ENCODE results near the gene PGGT1B.

PGGT1B gene

GRCh38 chr5:115262321-115263077 is at the start of gene PGGT1B:
TSS of gene PGGT1B (minus strand) at chr5:115262877. CDS start at chr5:115262851, 26 bp downstream.
- peak; percentile 90 for DNase-seq

DNA sequence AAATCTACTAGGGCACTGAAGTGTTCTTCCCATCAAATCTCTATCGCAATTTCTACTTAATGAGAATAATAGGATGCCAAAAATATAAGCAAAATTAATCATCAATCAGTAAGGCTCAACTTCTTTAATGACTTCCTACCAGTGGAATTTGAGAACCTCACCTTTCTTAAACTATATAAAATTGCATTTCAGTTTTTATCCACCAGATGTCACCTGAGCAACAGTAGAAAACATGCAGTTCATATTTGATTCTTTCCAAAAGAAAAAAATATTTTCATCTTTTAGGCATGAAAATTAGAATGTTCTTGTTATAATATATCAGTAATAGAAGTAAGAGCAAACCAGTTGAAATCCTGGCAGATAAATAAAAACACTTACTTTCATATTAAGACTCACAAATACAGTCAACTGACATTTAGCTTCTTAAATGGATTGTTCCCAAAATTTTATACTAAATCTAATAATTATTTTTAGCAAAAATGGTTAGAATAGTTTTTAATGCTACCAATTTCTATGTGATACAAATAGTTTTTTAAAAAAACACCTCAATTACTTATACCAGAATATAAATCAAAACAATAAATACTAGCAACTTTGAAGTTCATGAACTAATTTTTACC is 47.2 kb upstream of the PGGT1B start:
- DNase-seq, result no peak

DNA sequence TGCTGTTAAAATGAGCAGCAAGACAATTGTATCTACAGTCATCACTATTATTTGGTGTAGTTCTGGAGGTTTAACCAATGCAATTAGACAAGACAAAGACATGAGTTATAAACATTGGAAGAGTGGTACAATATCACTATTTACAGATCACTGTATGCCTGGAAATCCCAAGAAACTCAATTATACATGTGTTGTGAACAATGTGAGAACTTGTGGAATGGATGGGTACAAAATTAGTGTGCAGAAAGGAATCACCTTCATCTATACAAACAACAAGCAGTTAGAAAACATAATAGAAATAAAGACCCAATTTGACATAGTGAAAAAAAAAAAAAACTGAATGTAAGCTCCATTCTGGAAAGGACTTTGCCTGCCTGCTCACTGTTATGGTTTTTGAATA is 46.1 kb upstream of the PGGT1B start:
- DNase-seq, result no peak

- no peak for DNase-seq
These were observed 43.4 kb upstream of the PGGT1B start for GRCh38 chr5:115306011-115306536.

DNA sequence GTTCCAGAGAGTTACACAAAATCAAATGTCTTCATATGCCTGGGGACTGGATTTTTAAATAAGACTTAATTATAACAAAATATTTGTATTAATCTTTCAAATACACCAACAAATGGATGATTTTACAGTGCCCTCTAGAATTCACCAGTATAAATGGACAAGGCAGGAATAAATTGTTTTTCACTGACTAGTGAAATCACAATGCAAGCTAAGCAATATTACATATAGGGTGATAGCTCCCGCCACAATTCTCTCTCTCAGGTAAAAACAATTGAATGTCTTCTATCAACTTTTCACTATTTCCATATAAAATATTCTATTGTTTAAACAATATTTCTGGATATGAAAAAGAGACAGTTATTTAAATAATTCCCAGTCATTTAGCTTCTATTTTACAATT is 41.8 kb upstream of the PGGT1B start:
- no peak for DNase-seq

DNA sequence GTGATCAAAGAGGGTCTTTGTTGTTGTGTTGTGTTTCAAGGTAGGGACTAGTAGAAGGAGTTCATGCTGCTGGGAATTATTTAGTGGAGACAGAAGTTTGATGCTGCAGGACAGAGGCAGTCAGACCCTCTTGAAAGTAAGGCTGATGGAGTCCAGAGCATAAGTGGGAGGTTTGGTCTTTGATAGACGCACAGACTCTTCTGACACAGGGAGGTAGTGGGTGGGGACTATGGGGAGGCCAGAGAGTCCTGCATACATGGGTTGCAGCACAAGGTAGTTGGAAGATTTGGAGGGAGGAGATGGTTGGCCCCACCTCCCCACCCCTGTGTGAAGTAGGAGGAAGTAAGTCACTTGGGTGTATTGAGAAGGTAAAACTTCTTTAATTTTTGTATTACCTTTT is 36.1 kb upstream of the PGGT1B start:
- DNase-seq, result no peak

- DNase-seq, result no peak
These were observed 34.4 kb upstream of the PGGT1B start for GRCh38 chr5:115297031-115297430.

GRCh38 chr5:115296124-115297022 is 33.7 kb upstream of the PGGT1B start, which contains the start of gene CCDC112:
TSS of gene CCDC112 (minus strand) at chr5:115296654. CDS start at chr5:115296543, 111 bp downstream.
- DNase-seq, result peak; percentile 88

- DNase-seq, result no peak
These were observed 33.1 kb upstream of the PGGT1B start for GRCh38 chr5:115295777-115296123.

GRCh38 chr5:115291397-115291796 is 28.7 kb upstream of the PGGT1B start:
- no peak for DNase-seq

GRCh38 chr5:115289104-115289503 is 26.4 kb upstream of the PGGT1B start:
- no peak for DNase-seq

DNA sequence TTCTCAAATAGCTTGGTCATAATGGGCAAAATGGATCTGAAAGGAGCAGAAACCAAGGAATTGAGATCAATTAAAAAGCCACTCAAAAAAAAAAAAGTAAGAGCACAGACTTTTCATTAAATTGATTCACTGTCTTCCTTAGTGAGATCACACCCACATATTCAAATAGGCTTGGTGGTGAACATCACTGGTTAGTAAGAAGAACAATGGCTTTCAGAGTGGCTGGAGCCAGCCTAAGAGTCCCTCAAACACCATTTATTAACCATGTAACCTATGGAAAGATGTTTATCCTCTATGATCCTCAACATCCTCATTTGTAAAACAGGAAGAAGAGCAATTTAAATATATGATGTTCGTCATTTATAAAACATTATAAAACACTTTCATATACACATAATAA is 21.3 kb upstream of the PGGT1B start:
- DNase-seq, result no peak

DNA sequence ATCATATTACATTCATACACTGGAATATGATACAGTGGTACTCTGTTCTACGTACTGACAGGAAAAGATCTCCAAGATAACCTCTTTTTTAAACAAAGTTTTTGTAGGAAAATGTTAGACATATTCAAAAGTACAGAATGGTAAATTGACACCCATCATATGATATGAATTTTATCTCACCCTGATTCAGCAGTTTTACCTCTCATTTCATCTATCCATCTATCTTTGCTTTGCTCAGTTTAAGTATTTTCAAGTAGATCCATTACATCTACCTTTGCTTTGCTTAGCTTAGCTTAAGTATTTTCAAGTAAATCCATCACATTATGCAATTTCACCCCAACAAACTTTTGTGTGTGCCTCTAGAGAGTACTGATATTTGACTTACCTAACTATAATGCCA is 19.5 kb upstream of the PGGT1B start:
- DNase-seq, result no peak

GRCh38 chr5:115274584-115274983 is 11.9 kb upstream of the PGGT1B start:
- DNase-seq, result no peak

GRCh38 chr5:115272297-115272958 is 9.8 kb upstream of the PGGT1B start:
- DNase-seq, result no peak

GRCh38 chr5:115271295-115272050 is 8.8 kb upstream of the PGGT1B start:
- DNase-seq, result no peak

GRCh38 chr5:115267617-115268016 is 4.9 kb upstream of the PGGT1B start:
- no peak for DNase-seq

GRCh38 chr5:115265220-115265619 is 2.5 kb upstream of the PGGT1B start:
- DNase-seq, result no peak

DNA sequence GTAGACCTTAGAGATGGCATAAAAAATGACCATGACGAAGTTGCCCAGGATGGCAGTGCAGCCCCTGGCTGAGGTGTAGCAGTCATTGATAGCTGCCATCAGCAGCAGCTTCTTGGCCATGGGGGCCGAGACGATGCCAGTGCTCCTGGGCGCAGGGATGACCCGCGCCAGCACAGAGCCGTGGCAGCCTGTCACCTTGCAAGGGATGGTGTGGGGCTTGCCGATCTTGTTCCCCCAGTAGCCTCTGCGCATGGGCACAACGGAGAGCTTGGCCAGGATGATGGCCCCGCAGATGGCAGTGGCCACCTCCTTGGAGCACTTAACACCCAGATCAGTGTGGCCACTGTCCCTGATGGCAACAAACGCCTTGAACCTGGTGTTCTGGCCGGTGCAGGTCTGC is 2.1 kb upstream of the PGGT1B start:
- DNase-seq, result no peak

- no peak for DNase-seq
These were observed 352 bp upstream of the PGGT1B start for GRCh38 chr5:115263078-115263380.

GRCh38 chr5:115262011-115262320 is 711 bp downstream of the PGGT1B start:
- no peak for DNase-seq

GRCh38 chr5:115260248-115260647 is 2.4 kb downstream of the PGGT1B start:
- DNase-seq, result no peak
